T-helper 22 cell (primary cell): Measurements from ENCODE around the gene RBM25.

Experiments used
- DNase-seq: peaks from one replicate; pipeline ENCODE4 v3.0.0-alpha.2; 2020; ENCODE audit warnings: low read depth

Gene RBM25

GRCh38 chr14:73102806-73103497, 44.6 kb downstream of the RBM25 start:
- DNase-seq = no peak

GRCh38 chr14:73105050-73105449, 46.7 kb downstream of the RBM25 start:
- no peak for DNase-seq

- no peak for DNase-seq
Observed at GRCh38 chr14:73105727-73106126, 47.4 kb downstream of the RBM25 start.

- no peak for DNase-seq
Observed at GRCh38 chr14:73116079-73116665, 57.8 kb downstream of the RBM25 start.

DNA sequence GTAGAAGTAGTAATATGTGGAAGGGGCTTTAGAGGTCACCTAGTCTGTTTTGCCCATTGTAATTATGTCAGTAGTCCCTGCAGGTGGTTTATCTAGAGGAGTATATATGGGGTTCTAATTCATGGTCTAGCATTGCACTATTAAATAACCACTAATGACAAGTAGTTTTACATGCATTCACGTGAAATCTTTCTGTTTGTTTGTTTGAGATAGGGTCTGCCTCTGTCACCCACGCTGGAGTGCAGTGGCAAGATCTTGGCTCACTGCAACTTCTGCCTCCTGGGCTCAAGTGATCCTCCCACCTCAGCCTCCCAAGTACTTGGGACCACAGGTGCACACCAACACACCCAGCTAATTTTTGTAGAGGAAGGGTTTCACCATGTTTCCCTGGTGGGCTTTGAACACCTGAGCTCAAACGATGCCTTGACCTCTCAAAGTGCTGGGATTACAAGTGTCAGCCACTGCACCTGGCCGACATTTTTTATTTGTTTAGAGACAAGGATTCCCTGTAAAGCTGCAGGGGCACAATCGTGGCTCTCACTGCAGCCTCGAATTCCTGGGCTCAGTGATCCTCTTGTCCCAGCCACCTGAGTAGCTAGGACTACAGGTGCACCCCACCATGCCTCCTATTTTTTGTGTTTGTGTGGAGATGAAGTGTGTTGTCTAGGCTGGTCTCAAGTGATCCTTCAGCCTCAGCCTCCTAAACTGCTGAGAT, 66.0 kb downstream of the RBM25 start:
- DNase-seq = no peak

DNA sequence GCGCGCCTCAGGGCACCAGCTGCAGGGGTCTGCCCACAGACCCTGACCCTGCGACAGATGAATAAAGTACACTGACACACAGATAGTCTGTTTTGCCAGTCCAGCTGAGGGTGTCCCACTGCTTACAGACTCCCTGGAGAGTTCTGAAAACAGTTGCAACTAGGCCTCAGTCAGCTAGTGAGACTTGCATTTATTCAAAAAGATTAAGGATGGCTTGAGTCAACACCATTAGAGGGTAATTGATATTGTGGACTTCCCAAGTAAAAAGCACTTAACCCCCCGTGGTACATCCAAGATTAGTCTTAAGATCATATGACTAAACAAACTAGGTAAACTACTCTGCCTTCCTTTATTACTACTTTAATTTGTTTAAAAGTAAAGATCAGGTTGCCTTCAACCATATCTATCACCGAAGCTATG, 66.8 kb downstream of the RBM25 start:
- no peak for DNase-seq

GRCh38 chr14:73125746-73126145, 67.4 kb downstream of the RBM25 start:
- DNase-seq = no peak

GRCh38 chr14:73133795-73134194, 75.5 kb downstream of the RBM25 start:
- DNase-seq = no peak

- no peak for DNase-seq
Observed at GRCh38 chr14:73136085-73136386, 77.7 kb downstream of the RBM25 start.

- peak; percentile 97 for DNase-seq
Observed at GRCh38 chr14:73136387-73137225, 78.3 kb downstream of the RBM25 start, which contains the start of gene PSEN1. TSS of gene PSEN1 (plus strand) at chr14:73136507. CDS start at chr14:73148020, 11,513 bp downstream.

DNA sequence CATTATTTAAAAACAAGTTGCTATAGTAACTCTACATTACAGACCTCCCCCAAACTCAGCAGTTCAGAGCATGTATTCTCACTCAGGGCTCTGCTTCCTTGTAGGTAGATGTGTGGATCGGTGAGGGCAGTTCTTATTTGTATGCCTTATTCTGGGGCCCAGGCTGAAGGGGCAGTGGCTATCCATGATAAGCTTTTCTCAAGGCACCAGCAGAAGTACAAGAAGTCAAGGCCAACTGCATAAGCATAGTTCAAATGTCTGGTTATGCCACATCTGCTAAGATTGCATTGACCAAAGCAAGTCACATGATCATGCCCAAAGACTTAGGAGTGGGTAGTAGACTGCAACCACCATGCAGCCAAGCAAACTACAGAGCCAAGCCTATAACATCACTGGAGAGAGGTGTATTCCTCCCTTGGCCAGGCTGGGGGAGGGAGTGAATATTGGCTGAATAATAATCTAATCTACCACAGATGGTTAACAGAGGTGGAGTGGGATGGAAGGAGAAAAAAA, 82.5 kb downstream of the RBM25 start:
- no peak for DNase-seq

- DNase-seq = no peak
Observed at GRCh38 chr14:73142216-73142615, 83.9 kb downstream of the RBM25 start.

DNA sequence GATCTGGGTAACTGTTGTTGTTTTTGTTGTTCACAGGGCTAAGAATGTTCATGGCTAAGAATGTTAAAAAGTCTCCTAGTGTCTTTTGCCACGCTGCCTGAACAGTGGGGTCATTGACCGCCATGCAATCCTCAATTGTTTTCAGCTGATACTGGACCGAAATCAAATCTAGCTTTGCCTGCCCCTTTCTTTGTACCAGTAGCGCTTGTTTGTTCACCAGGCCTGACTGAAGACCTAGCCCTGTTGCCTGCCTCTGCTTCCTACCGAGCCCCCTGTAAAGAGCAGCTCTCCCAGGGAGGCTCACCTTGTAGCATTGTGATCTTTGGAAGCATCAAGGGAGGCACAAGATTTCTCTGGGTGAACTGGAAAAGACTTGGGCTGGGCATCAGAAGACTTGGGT, 84.7 kb downstream of the RBM25 start:
- DNase-seq = no peak

- no peak for DNase-seq
Observed at GRCh38 chr14:73143617-73144016, 85.3 kb downstream of the RBM25 start.

DNA sequence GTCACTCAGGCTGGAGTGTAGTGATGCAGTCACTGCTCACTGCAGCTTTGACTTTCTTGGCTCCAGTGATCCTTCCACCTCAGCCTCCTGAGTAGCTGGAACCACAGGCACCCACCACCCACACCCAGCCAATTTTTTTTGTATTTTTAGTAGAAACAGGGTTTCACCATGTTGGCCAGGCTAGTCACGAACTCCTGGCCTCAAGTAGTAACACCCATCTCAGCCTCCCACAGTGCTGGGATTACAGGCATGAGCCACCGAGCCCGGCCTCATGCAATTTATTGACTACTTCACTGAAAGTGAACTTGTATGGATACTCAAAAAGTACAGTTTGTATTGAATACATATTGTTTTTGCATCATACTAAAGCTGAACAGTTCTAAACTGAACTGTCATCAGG, 87.0 kb downstream of the RBM25 start:
- no peak for DNase-seq

- DNase-seq = no peak
Observed at GRCh38 chr14:73146111-73146510, 87.8 kb downstream of the RBM25 start.

GRCh38 chr14:73149753-73150152, 91.4 kb downstream of the RBM25 start:
- no peak for DNase-seq

GRCh38 chr14:73153272-73153671, 94.9 kb downstream of the RBM25 start:
- DNase-seq = no peak

GRCh38 chr14:73162251-73162650, 103.9 kb downstream of the RBM25 start:
- no peak for DNase-seq

DNA sequence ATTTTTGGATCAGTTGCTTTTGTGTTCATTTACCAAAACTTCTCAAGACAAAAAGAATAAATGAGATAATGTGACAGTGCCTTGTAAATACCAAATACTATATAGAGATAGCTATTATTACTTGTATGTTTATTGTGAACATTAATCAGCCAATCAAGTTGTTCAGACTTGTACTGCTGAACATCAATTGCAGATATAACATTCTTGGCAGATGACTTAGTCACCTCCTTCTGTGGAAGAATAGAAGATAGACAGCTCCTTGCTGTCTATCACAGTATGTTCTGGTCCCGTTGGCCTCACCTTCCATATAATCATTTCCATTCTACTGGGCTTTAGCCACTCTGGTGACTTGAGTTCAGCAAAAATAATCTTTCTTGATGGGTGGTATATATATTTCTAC, 108.1 kb downstream of the RBM25 start:
- DNase-seq = no peak

GRCh38 chr14:73167727-73168126, 109.4 kb downstream of the RBM25 start:
- DNase-seq = no peak

GRCh38 chr14:73168274-73168673, 109.9 kb downstream of the RBM25 start:
- no peak for DNase-seq
